Iris pigment epithelial cell (primary cell): ENCODE measurements around the gene SFTA2.
"Not testable (repeated sequence)": the region's sequence is repeated elsewhere in the genome, so short reads cannot be mapped to it uniquely, and the experiment has no call there.

Experiments used
- DNase-seq: peaks from one replicate; pipeline ENCODE4 v3.0.0-alpha.2; 2011; ENCODE audit warnings: low read depth

The SFTA2 gene

DNA sequence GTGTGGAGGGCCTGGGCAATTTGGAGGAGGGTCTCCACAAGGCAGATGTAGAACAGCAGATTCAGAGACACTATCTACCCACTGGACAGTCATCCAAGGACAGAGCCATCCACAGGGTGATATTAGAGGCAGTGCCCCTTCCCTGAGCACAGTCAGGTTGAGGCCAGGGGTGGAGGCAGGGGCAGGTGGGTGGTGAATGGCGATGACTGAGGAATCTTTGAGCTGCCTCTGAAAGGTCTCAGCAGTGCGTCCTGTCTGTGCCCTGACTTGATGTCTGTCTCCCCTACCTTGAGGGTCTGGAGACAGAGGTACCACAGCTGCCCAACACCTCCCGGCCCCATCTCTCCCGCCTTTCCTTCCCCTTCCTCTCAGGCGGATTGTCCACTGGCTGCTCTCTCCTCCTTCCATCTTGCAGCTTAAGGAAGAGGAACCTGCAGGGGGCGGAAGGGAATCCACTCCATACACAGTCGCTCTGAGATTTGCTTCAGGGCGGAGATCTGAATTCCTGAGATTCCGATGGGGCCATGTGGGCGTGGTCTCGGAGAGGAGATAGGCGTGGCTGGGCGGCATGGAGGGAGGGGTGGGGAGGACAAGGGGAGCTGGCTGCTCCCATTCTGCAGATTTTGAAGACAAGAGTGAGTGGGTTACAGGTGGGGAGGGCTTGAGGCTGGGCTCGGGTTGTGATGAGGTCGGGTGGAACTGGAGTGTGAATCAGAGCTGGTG, 10.5 kb upstream of the SFTA2 start:
- DNase-seq, result peak; percentile 87

DNA sequence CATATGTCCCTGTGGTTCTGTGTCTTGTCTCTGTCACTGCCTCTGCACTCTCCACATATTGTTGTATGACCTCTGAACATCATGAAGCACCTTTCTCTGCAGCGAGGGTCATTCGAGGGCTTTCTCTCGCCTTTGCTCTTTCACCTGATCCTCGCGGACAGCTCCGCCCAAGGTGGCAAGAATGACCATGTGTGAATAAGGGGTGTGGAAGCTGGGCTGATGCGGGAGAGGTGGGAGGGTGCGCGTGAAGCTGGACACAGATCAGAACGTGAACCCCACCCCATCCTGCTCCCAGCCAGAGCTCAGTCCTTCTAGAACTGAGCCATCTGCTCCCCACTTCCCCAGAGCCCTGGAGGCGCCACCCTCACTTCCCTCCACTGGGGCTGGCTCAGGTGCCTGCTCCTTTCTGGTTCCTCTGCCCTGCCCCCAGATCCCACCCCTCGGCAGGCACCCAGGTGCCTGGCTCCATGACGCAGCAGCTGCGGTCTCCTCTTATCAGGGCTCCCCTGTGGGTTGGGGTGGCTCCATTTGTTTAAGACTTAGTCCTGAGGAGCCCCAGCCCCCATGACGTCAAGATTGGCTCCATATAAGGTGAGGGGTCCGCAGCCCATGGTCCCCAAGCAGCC, 8.5 kb upstream of the SFTA2 start, which contains the start of gene MUCL3:
TSS of gene MUCL3 (plus strand) at position 613 of the 626 bp plus-strand sequence. CDS start 27 bp downstream, outside the sequence.
- no peak for DNase-seq

DNA sequence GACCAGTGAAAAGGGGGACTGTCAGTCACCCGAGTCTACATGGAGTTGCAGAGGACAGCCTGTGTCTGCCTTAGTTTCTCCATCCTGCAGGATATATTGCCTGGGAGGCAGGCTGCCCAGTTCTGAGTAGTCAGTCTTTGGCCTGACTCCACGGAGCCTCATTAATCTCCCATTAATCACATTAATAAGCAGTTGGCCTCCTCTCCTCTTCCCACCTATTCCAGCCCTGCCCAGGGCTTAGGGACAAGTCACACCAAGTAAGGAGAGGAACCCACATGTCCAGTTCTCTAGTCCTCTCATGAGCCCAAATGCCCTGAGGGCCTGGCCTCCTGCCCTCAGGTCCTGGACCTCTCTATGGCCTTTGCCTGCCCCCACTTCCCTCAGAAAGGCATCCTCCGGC, 7.5 kb upstream of the SFTA2 start:
- no peak for DNase-seq

DNA sequence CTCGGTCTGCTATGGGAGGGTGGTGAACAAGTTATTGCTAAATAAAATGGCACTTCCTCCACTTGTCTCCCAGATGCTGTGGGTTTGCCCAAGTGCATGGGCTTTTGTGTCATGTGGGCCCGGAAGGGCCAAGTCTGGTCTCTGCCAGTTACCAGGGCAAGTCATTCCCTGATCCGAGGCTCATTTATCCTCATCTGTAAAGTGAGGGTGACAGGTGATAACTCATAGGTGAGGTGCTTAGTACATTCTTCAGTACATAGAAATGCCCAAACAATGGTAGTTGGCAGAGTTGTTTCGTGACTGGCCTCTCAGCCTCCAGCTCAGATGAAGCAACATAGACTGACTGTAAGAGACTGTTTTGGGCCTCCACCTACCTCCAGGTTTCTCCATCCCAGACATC, 6.8 kb upstream of the SFTA2 start:
- DNase-seq, result no peak

DNA sequence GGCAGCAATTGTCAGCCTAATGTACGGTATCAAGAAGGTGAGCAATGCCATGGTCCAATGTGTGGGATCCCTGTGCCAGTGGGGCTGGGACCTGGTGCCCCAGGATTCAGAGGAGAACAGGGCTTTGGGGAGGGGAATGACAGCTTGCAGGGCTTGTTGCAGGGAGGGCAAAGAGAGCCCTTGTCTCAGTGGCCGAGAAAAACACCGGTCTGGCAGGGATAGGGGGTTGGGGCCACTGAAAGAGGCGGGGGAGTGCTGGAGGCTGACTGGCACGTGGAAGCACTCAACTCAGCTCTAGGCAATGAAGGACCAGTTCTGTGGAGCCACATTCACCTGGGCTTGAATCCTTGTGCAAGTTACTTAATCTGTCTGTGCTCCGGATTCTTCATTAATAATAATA, 5.3 kb upstream of the SFTA2 start:
- DNase-seq, result no peak

DNA sequence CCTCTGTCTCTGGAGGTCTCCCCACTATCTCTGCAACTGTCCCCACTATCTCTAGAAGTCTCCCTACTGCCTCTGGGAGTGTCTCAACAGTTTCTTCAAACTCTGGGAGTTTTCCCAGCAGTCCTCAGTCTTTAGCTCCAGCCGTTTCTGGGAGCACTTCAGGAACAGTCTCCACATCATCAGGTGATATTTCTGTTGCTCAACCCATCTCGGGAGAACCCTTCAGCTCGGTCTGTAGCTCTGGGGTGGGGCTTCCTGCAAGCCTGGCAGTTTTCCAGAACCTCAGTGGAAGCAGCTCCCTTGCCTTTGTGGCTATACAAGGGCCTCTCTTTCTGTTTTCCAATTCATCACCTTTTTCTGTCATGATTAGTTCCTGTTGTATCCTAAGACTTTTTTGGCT, 3.0 kb upstream of the SFTA2 start:
- peak; percentile 59 for DNase-seq

DNA sequence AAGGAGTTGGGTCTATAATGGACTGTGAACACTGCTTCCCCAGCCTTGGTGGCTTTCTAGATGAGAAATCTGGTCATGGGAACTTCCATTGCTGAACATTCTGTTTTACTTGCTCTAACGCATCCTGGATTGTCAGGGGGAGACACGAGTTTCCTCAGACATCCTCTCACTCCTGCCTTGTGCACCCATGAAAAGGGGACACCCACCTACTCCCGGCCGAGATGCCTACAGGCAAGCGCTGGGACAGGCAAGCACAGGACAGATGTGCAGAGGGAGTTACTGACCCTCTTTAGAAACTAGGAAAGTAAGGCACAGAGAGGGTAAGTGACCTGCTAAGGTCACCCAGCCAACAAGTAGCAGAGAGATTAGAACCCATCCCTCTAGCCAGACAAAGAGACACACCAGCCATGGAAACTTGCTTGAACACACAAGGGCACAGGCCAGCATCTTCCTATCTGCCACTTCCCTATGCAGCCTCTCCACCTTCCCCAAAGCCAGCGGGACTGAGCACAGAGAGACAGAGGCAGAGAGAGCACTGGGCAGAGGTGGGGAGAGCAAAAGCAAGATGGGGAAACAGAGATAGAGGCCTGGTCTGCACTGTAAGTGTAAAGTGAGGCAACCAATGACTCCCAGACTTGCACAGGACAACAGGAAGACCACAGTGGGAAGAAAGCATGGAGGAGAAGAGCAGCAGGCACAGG, 845 bp upstream of the SFTA2 start:
- no peak for DNase-seq

DNA sequence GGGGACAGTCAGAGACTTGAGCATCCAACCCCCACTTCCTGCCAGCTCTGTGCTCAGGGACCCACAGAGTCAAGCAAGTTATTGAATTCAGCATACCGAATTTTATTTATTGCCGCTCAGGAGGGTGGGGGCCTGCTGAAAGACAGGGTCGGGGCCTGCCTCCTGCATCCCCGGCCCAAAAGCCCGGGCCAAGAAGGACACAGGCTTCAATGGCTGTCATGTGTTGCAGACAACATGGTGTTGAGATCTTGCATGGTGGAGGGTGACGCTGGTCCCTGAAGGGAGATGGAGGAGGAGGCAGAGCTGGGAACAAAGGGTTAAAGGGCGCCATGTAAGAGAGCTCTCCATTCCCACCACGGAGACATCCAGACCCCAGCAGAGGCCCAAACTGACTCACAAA, 698 bp downstream of the SFTA2 start:
- DNase-seq, result no peak

DNA sequence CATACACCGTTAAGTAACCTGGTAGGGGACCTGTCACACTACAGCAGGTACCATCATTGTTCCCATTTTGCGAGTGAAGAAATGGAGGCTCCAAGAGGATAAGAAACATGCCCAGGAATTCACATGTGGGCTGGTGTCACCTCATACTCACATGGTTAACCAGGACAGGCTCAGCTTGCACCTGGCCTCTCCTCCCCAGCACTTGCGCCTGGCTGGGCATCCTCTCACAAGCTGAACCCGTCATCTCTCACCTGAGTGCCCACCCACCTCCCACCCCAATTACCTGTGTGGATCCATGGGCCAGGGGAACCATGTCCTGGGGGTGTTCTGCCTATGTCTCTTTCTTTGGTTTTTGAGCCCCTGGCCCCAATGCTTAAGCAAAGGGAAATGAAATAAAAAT, 1.5 kb downstream of the SFTA2 start:
- DNase-seq, result no peak

DNA sequence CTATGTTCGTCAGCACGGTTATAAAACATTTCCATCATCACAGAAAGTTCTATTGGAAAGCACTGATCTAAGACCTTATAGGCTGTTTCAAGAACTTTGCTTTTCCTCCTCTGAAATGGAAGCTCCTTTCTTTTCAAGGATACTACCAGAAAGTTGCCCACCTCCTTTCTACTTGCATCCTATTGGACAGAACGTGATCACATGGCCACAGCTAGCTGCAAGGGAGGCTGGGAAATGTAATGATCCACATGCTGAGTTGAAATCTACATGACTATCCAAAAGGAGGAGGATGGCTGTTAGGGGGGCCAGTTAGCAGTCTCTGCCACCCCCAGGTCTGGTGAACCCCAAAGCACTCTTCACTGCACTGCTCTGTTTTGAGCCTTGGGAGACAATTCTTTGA, 3.3 kb downstream of the SFTA2 start:
- DNase-seq, result no peak

DNA sequence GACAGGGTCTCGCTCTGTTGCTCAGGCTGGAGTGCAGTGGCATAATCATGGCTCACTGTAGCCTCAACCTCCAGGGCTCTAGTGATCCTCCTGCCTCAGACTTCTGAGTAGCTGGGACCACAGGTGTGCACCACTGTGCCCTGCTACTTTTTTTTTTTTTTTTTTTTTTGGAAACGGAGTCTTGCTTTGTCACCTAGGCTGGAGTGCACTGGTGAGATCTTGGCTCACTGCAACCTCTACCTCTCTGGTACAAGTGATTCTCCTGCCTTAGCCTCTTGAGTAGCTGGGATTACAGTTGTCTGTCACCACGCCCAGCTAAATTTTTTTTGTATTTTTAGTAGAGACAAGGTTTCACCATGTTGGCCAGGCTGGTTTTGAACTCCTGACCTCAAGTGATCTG, 4.9 kb downstream of the SFTA2 start:
- not testable (repeated sequence) for DNase-seq

DNA sequence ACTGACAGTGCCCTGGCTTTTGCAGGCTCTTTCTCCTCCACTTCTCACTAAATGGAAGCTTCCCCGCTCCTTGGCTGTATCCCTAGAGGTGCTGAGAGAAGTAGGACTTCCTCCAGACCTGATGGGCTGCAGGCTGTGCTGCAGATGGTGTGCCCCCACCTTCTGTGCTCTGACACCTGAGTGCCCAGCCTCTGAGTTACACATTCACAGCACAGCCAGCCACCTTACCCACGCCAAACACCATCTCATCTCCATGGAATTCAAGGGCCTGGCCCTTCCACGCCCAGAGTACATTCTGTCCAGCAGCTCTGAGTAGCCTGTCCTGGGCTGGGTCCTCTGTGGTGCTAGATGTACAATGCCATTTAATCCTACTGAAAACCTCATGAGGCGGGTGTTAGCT, 5.3 kb downstream of the SFTA2 start:
- peak; percentile 62 for DNase-seq

DNA sequence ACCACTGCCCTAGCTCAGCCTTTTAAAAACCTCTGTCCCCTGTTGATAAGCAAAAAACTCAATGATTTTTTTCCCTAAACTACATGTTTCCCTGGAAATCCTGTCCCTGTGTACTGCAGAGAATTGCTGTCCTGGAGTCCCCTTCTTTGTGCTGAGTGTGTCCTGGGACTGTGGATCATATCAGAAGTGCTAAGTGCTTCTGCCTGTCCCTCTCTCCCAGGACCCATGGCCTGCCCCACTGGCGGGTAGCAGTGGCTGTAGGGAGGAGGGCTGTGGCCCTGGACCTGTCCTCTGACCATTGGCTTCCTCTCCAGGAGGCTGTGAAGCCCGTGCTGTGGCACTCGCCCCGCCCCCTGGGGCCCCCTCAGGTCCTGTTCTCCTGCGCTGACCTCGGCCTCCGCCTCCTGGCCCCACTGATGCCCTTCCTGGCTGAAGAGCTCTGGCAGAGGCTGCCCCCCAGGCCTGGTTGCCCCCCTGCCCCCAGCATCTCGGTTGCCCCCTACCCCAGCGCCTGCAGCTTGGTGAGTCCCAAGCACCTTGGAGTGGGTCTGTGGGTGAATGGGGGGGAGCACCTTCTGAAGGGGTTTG, 7.8 kb downstream of the SFTA2 start:
- DNase-seq, result not testable (repeated sequence)

DNA sequence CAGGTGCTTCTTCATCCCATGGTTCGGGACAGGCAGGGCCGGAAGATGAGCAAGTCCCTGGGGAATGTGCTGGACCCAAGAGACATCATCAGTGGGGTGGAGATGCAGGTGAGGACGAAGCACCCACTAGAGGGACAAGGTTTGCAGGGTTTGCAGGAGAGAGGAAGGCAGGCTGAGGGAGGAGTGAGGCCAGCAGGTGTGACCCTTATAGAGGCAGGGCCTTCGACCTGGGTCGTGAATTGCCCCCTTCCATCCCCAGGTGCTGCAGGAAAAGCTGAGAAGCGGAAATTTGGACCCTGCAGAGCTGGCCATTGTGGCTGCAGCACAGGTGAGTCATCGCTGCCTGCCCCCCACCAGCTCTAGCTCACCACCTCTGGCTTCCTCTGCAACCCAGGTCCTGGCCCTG, 9.5 kb downstream of the SFTA2 start:
- DNase-seq, result no peak

DNA sequence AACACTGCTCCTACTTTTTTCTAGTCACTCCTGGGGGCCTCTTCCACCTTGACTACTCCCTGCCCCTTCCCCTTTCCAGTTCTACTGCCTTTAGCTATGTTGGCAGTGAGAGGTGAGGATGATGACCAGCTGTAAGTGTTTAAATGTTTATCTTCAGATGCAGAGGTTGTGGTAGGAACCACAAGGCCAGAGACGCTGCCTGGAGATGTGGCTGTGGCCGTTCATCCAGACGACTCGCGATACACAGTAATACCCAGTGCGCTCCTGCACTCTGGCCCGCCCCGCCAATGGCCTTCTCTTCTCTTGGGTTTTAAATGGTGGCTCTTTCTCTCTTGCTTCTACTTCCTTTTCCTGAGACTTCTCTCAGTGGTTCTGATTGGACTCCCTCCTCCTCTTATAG, 13.3 kb downstream of the SFTA2 start:
- DNase-seq, result no peak

DNA sequence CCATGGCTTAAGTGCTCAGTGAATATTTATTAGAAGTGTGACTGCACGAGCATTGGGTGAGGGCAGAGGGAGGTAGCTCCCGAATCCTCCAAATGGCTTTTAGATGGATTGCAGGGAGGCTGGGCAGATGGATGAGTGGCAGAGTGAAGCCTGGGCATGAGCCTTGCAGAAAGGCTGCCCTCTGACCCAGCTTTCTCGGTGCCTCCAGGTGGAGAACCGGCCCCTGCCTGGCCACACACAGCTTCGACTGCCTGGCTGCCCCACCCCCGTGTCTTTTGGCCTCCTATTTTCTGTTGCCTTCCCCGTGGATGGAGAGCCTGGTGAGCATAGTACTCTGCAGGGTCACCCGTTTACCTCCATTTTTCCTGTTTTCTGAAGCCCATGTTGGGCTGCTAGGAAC, 14.5 kb downstream of the SFTA2 start:
- DNase-seq, result no peak

DNA sequence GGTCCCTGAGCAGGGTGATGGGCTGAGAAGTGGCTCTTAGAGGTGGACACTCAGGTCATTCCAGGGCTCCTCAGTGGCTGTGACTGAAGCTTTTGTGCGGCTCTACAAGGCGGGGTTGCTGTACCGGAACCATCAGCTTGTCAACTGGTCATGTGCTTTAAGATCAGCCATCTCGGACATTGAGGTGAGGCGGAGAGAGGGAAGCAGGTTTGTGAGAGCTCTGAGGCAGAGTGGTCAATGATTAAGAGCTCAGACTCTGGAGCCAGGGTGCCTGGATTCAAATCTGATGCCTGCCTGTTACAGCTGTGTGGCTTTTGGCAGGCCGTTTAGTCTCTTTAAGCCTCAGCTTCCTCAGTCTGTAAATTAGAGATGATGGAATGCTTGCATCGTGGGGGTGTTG, 14.9 kb downstream of the SFTA2 start:
- no peak for DNase-seq

DNA sequence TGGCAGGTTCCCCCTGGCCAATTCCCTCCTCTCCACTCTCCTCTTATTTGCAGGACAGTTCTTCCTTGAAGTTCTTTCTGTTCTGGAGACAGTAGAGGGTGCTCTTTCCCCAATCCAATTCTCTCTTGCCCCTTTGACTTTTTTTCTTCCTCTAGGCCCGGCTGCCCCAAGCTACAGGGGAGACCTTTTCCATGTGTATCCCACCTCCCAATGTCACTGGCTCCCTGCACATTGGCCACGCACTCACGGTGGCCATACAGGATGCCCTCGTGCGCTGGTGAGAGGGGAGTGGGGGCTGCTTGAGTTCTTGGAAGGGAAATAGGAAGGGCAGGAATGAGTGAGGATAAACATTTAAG, 16.4 kb downstream of the SFTA2 start:
- peak; percentile 67 for DNase-seq

DNA sequence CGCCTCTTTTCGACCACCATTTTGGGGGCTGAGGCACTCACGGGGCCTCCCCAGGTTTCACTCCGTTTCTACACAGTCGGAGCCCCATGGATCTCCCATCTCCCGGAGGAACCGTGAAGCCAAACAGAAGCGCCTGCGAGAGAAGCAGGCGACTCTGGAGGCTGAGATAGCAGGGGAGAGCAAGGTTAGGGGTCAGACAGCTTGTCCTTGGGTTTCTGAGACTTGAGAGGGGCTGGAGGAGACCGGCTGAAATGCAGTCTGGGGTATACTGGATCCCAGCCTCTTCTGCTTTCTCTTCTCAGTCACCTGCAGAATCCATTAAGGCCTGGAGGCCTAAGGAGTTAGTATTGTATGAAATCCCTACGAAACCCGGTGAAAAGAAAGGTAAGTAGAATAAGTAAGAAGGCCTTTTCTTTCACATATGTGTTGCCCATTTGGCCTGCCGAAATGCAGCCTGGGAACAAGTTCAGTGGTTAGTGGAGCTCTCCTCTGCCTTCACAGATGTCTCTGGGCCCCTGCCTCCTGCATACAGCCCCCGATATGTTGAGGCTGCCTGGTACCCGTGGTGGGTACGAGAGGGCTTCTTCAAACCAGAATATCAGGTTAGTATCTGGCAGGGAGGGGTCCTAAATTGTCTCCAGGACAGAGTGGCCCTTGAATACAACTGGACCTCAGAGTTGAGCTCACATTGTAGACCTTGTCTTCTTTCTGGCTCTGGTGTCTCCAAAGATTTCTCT, 16.9 kb downstream of the SFTA2 start:
- no peak for DNase-seq

DNA sequence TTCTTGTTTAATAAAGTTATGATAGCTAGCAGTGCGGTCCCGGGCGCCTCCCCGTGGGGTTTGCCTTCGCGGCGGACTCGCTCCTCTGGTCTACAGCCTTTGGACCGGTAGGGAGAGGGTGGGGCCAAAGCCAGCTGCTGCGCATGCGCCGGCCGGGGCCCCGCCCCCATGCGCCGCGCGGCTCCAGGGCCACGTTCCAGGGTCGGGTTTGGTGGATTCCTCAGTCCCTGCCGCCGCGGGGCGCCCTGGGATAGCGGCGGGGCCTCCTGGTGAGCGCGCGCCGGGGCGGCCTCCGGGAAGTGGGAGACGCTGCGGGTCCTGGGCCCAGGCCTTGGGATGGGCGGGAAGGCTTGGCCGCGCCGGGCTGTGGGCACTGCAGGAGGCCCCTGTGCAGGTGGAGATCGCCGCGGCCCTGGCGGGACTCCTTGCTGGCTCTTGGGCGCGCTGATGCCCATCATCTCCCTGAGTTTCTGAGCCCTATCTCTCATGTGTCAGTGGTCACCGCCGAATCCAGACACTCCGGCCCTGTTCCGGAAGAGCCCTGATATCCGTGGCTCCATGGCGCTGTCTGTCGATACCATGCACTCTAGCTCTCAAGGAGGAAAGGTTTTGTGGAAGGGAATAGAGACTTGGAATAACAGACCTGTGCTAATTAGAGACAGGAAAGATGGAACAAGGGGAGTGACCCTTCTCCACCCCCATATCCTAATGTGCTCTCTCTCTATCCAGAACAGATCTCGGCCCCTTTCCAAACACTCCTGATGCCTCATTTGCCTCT, 17.7 kb downstream of the SFTA2 start, which contains the start of gene VARS2:
TSS of gene VARS2 (plus strand) at position 163 of the 778 bp plus-strand sequence. CDS start at position 762, 599 bp downstream.
- DNase-seq, result peak; percentile 88

DNA sequence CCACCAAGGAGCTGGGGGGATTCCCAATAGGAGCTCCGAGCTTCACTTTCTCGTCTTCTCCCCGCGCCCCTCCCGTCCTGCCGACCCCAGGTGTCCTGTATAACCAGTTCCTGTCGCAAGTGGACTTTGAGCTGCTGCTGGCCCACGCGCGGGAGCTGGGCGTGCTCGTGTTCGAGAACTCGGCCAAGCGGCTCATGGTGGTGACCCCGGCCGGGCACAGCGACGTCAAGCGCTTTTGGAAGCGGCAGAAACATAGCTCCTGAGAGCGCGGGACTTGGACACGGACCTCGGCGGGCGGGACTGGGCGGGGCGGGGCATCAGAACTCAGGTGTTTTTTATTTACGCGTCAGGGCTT, 18.3 kb downstream of the SFTA2 start:
- DNase-seq, result no peak
